ENCODE measurements around the gene SLC2A6.

- TF ChIP-seq, protein P1, sequence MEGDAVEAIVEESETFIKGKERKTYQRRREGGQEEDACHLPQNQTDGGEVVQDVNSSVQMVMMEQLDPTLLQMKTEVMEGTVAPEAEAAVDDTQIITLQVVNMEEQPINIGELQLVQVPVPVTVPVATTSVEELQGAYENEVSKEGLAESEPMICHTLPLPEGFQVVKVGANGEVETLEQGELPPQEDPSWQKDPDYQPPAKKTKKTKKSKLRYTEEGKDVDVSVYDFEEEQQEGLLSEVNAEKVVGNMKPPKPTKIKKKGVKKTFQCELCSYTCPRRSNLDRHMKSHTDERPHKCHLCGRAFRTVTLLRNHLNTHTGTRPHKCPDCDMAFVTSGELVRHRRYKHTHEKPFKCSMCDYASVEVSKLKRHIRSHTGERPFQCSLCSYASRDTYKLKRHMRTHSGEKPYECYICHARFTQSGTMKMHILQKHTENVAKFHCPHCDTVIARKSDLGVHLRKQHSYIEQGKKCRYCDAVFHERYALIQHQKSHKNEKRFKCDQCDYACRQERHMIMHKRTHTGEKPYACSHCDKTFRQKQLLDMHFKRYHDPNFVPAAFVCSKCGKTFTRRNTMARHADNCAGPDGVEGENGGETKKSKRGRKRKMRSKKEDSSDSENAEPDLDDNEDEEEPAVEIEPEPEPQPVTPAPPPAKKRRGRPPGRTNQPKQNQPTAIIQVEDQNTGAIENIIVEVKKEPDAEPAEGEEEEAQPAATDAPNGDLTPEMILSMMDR (IDR thresholded peaks at IDR 0.05), result no peak
- TF ChIP-seq POLR2A (IDR thresholded peaks at IDR 0.05), result no peak
These were observed 678 bp downstream of the SLC2A6 start for GRCh38 chr9:133477992-133478850.

All from heart left ventricle (tissue), 13 donors.